GM19238 (cell line): ENCODE results near the gene IFNAR2.
"Not testable (repeated sequence)": the region's sequence is repeated elsewhere in the genome, so short reads cannot be mapped to it uniquely, and the experiment has no call there.

Experiments
- DNase-seq: peaks from one replicate; pipeline ENCODE4 v3.0.0; 2011; ENCODE audit warnings: low spot score; ENCODE audit not compliant: insufficient read length

Gene IFNAR2

GRCh38 chr21:33244082-33244778 is 14.5 kb downstream of the IFNAR2 start:
- DNase-seq = no peak

GRCh38 chr21:33244779-33245105 is 15.0 kb downstream of the IFNAR2 start:
- no peak for DNase-seq

GRCh38 chr21:33245289-33245918 is 15.7 kb downstream of the IFNAR2 start:
- DNase-seq = no peak

GRCh38 chr21:33246506-33246905 is 16.8 kb downstream of the IFNAR2 start:
- DNase-seq = no peak

- DNase-seq = no peak
These were observed 17.2 kb downstream of the IFNAR2 start for GRCh38 chr21:33246963-33247362.

GRCh38 chr21:33247599-33247998 is 17.9 kb downstream of the IFNAR2 start:
- no peak for DNase-seq

GRCh38 chr21:33249331-33250002 is 19.7 kb downstream of the IFNAR2 start:
- no peak for DNase-seq

- DNase-seq = no peak
These were observed 21.4 kb downstream of the IFNAR2 start for GRCh38 chr21:33251119-33251518.

- not testable (repeated sequence) for DNase-seq
These were observed 23.6 kb downstream of the IFNAR2 start for GRCh38 chr21:33253382-33253781.

- DNase-seq = no peak
These were observed 25.0 kb downstream of the IFNAR2 start for GRCh38 chr21:33254766-33255165.

GRCh38 chr21:33255404-33255803 is 25.7 kb downstream of the IFNAR2 start:
- DNase-seq = no peak

GRCh38 chr21:33256019-33256418 is 26.3 kb downstream of the IFNAR2 start:
- no peak for DNase-seq

GRCh38 chr21:33257094-33257803 is 27.5 kb downstream of the IFNAR2 start:
- no peak for DNase-seq

GRCh38 chr21:33258475-33258874 is 28.7 kb downstream of the IFNAR2 start:
- DNase-seq = no peak

GRCh38 chr21:33259428-33259827 is 29.7 kb downstream of the IFNAR2 start:
- no peak for DNase-seq

- DNase-seq = no peak
These were observed 30.3 kb downstream of the IFNAR2 start for GRCh38 chr21:33259995-33260394.

- DNase-seq = no peak
These were observed 31.9 kb downstream of the IFNAR2 start for GRCh38 chr21:33261635-33262034.

- DNase-seq = no peak
These were observed 33.2 kb downstream of the IFNAR2 start for GRCh38 chr21:33262921-33263320.

- DNase-seq = no peak
These were observed 34.8 kb downstream of the IFNAR2 start for GRCh38 chr21:33264561-33264960.

GRCh38 chr21:33265664-33266049 is 35.9 kb downstream of the IFNAR2 start:
- DNase-seq = peak; percentile 20

GRCh38 chr21:33266050-33266788 is 36.5 kb downstream of the IFNAR2 start, which contains the start of gene IL10RB:
Gene IL10RB (plus strand): TSS chr21:33266367. CDS start chr21:33266466, 99 bp downstream.
- peak; percentile 77 for DNase-seq
